Measurements from ENCODE around the gene FBXL19.
A peak's percentile ranks its signal among the peaks of the same experiment; 100 is the strongest.
"Not testable (repeated sequence)": the region's sequence is repeated elsewhere in the genome, so short reads cannot be mapped to it uniquely, and the experiment has no call there.

FBXL19 gene

GRCh38 chr16:30891043-30891823 lies 32.1 kb upstream of the FBXL19 start:
- Mint-ChIP-seq H3K36me3 (ENCODE audit: insufficient read depth) (peaks cover 49% of the 10 kb centered on the region), H3K4me3 (peak overlapping the region in 1 of 2 donors; percentile 83), H3K4me1 (ENCODE audit: low read depth in 2 of 2) (peaks cover 24 to 32% of the 10 kb centered on the region in 2 donors)
- not testable (repeated sequence) for ATAC-seq (replicated peaks); H3K9me3 Mint-ChIP-seq; H3K27me3 Mint-ChIP-seq; DNase-seq; H3K27ac Mint-ChIP-seq

GRCh38 chr16:30892670-30893416 lies 30.5 kb upstream of the FBXL19 start:
- H3K4me3 Mint-ChIP-seq = peak overlapping the region; percentile 83 to 88
- H3K4me1 Mint-ChIP-seq (ENCODE audit: low read depth in 2 of 2) = peaks cover 30 to 36% of the 10 kb centered on the region in 2 donors
- no peak for DNase-seq
- no peaks in the 10 kb centered on the region for H3K27me3 Mint-ChIP-seq
- H3K27ac Mint-ChIP-seq = peak overlapping the region; percentile 28 to 90
- no peaks in the 10 kb centered on the region for H3K9me3 Mint-ChIP-seq
- no peak for ATAC-seq (replicated peaks)
- peaks cover 47% of the 10 kb centered on the region for H3K36me3 Mint-ChIP-seq (ENCODE audit: insufficient read depth)

GRCh38 chr16:30893417-30893743 lies 30.0 kb upstream of the FBXL19 start:
- no peaks in the 10 kb centered on the region for H3K9me3 Mint-ChIP-seq
- H3K4me1 Mint-ChIP-seq (ENCODE audit: low read depth in 2 of 2) = peaks cover 30 to 36% of the 10 kb centered on the region in 2 donors
- peak overlapping the region; percentile 83 to 88 for H3K4me3 Mint-ChIP-seq
- DNase-seq (no peak), ATAC-seq (replicated peaks) (peak; percentile 13)
- H3K36me3 Mint-ChIP-seq (ENCODE audit: insufficient read depth) = peaks cover 41% of the 10 kb centered on the region
- no peaks in the 10 kb centered on the region for H3K27me3 Mint-ChIP-seq
- peak overlapping the region; percentile 28 to 90 for H3K27ac Mint-ChIP-seq

- Mint-ChIP-seq H3K27me3 (no peaks in the 10 kb centered on the region), H3K36me3 (ENCODE audit: insufficient read depth) (peaks cover 36% of the 10 kb centered on the region), H3K9me3 (no peaks in the 10 kb centered on the region), H3K4me3 (peak within 1 kb of the TSS; percentile 83 to 88), H3K4me1 (ENCODE audit: low read depth in 2 of 2) (peaks cover 26 to 32% of the 10 kb centered on the region in 2 donors), H3K27ac (peak within 1 kb of the TSS; percentile 28 to 90)
- ATAC-seq (replicated peaks) = peak; percentile 81
- peak; percentile 68 to 72 (median 69) for DNase-seq
Observed at GRCh38 chr16:30893744-30894539, 29.4 kb upstream of the FBXL19 start, which contains the start of gene BCL7C. BCL7C (minus strand) TSS chr16:30894077; CDS start chr16:30893944, 133 bp downstream.

- Mint-ChIP-seq H3K4me3 (peak overlapping the region; percentile 67 to 83), H3K27ac (peak overlapping the region in 1 of 2 donors; percentile 29), H3K9me3 (no peaks in the 10 kb centered on the region), H3K4me1 (ENCODE audit: low read depth in 2 of 2) (peaks cover 24 to 30% of the 10 kb centered on the region in 2 donors), H3K27me3 (no peaks in the 10 kb centered on the region), H3K36me3 (ENCODE audit: insufficient read depth) (peaks cover 29% of the 10 kb centered on the region)
- ATAC-seq (replicated peaks) (no peak), DNase-seq (no peak)
Observed at GRCh38 chr16:30894540-30895368, 28.6 kb upstream of the FBXL19 start.

- H3K9me3 Mint-ChIP-seq = no peaks in the 10 kb centered on the region
- H3K27ac Mint-ChIP-seq = peak overlapping the region; percentile 0 to 49
- H3K4me3 Mint-ChIP-seq = peak overlapping the region in 1 of 2 donors; percentile 2
Observed at GRCh38 chr16:30895627-30896260, 27.6 kb upstream of the FBXL19 start.

GRCh38 chr16:30896261-30896888 lies 27.0 kb upstream of the FBXL19 start, which contains the start of gene CTF1:
CTF1 (plus strand) TSS chr16:30896614; CDS start chr16:30896644, 30 bp downstream.
- peak within 1 kb of the TSS; percentile 47 to 50 for H3K4me3 Mint-ChIP-seq
- ATAC-seq (replicated peaks) = no peak
- peaks cover 27 to 34% of the 10 kb centered on the region in 2 donors for H3K4me1 Mint-ChIP-seq (ENCODE audit: low read depth in 2 of 2)

More at GRCh38 chr16:30895627-30896260, 27.6 kb upstream of the FBXL19 start:
- peaks cover 20% of the 10 kb centered on the region for H3K36me3 Mint-ChIP-seq (ENCODE audit: insufficient read depth)
- no peaks in the 10 kb centered on the region for H3K27me3 Mint-ChIP-seq
- ATAC-seq (replicated peaks) = no peak
- no peak for DNase-seq
- peaks cover 21 to 29% of the 10 kb centered on the region in 2 donors for H3K4me1 Mint-ChIP-seq (ENCODE audit: low read depth in 2 of 2)

GRCh38 chr16:30896889-30897733 lies 26.3 kb upstream of the FBXL19 start:
- Mint-ChIP-seq H3K27me3 (no peaks in the 10 kb centered on the region), H3K4me1 (ENCODE audit: low read depth in 2 of 2) (peaks cover 29 to 33% of the 10 kb centered on the region in 2 donors), H3K4me3 (peak overlapping the region; percentile 47 to 50), H3K9me3 (no peaks in the 10 kb centered on the region), H3K27ac (peak overlapping the region; percentile 46 to 84), H3K36me3 (ENCODE audit: insufficient read depth) (peaks cover 6% of the 10 kb centered on the region)
- DNase-seq (peak; percentile 57 to 63 (median 59)), ATAC-seq (replicated peaks) (peak; percentile 52)

More at GRCh38 chr16:30896261-30896888, 27.0 kb upstream of the FBXL19 start, which contains the start of gene CTF1:
- Mint-ChIP-seq H3K27me3 (no peaks in the 10 kb centered on the region), H3K27ac (peak within 1 kb of the TSS; percentile 46 to 84), H3K36me3 (ENCODE audit: insufficient read depth) (peaks cover 13% of the 10 kb centered on the region), H3K9me3 (no peaks in the 10 kb centered on the region)
- no peak for DNase-seq

GRCh38 chr16:30899794-30900193 lies 23.6 kb upstream of the FBXL19 start:
- ATAC-seq (replicated peaks) = no peak
- Mint-ChIP-seq H3K36me3 (ENCODE audit: insufficient read depth) (peaks cover 10% of the 10 kb centered on the region), H3K4me3 (no peak overlapping the region), H3K27ac (no peak overlapping the region), H3K4me1 (ENCODE audit: low read depth in 2 of 2) (peaks cover 33 to 36% of the 10 kb centered on the region in 2 donors), H3K27me3 (no peaks in the 10 kb centered on the region), H3K9me3 (peaks cover 3 to 7% of the 10 kb centered on the region in 2 donors)
- no peak for DNase-seq

- ATAC-seq (replicated peaks) = no peak
- H3K4me1 Mint-ChIP-seq (ENCODE audit: low read depth in 2 of 2) = peaks cover 31% of the 10 kb centered on the region in 2 donors
- peaks cover 10% of the 10 kb centered on the region for H3K36me3 Mint-ChIP-seq (ENCODE audit: insufficient read depth)
- peak overlapping the region in 1 of 2 donors; percentile 51 for H3K27ac Mint-ChIP-seq
- no peaks in the 10 kb centered on the region for H3K27me3 Mint-ChIP-seq
- DNase-seq = no peak
- peaks cover 3 to 7% of the 10 kb centered on the region in 2 donors for H3K9me3 Mint-ChIP-seq
- peak overlapping the region in 1 of 2 donors; percentile 75 for H3K4me3 Mint-ChIP-seq
Observed at GRCh38 chr16:30900588-30900987, 22.8 kb upstream of the FBXL19 start.
